HUES6 (cell line): ENCODE results near the gene NCAN.

Experiments used
- H3K27ac ChIP-seq: 2 replicates; pipeline ENCODE4 v1.7.0; 2013; ENCODE audit warnings: low read depth, mild to moderate bottlenecking, low read length, inconsistent platforms
- H3K27me3 ChIP-seq: 2 replicates; pipeline ENCODE4 v1.6.1; 2013; ENCODE audit warnings: low read length; ENCODE audit not compliant: control insufficient read depth, insufficient read depth
- H3K36me3 ChIP-seq: 2 replicates; pipeline ENCODE4 v1.6.1; 2013; ENCODE audit warnings: low read length; ENCODE audit not compliant: control insufficient read depth, insufficient read depth
- H3K4me1 ChIP-seq: 2 replicates; pipeline ENCODE4 v1.6.1; 2013; ENCODE audit warnings: low read length; ENCODE audit not compliant: control insufficient read depth, insufficient read depth
- H3K4me3 ChIP-seq: 2 replicates; pipeline ENCODE4 v1.5.1; 2013; ENCODE audit warnings: low read depth, low read length
- H3K9ac ChIP-seq: one replicate; pipeline ENCODE4 v1.6.1; 2013; ENCODE audit warnings: mild to moderate bottlenecking, low read length
- H3K9me3 ChIP-seq: 2 replicates; pipeline ENCODE4 v1.6.1; 2013; ENCODE audit warnings: low read depth, low read length; ENCODE audit not compliant: control insufficient read depth, insufficient read depth

The NCAN gene

DNA sequence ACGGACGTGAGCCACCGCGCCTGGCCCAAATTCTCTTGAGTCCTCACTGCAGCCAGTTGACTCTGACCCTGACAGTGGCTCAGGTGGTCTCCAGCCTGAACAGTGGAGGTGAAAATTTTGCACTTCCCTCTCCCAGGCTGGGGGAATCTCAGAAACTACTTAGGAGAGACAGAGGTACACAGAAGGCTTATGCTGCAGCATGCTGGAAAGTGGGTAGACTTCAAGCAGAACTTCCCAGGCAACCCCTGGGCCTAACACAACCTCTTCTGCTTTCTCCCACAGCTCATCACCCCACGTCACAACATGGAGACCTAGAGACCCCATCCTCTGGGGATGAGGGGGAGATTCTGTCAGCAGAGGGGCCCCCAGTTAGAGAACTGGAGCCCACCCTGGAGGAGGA is 14.4 kb downstream of the NCAN start:
- no peaks in the 10 kb centered on the region for H3K36me3 ChIP-seq
- no peak overlapping the region for H3K4me3 ChIP-seq
- H3K27ac ChIP-seq: no peak overlapping the region
- H3K9me3 ChIP-seq: 0 out of 2 replicates have a peak, but pooled peaks cover 5% of the 10 kb centered on the region
- no peak overlapping the region for H3K9ac ChIP-seq
- no peaks in the 10 kb centered on the region for H3K4me1 ChIP-seq
- H3K27me3 ChIP-seq: peaks cover 81% of the 10 kb centered on the region

DNA sequence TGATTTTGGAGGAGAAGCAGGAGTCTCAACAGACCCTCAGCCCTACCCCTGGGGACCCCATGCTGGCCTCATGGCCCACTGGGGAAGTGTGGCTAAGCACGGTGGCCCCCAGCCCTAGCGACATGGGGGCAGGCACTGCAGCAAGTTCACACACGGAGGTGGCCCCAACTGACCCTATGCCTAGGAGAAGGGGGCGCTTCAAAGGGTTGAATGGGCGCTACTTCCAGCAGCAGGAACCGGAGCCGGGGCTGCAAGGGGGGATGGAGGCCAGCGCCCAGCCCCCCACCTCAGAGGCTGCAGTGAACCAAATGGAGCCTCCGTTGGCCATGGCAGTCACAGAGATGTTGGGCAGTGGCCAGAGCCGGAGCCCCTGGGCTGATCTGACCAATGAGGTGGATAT is 14.9 kb downstream of the NCAN start:
- H3K4me3 ChIP-seq: no peak overlapping the region
- H3K9ac ChIP-seq: no peak overlapping the region
- H3K36me3 ChIP-seq: no peaks in the 10 kb centered on the region
- peaks cover 86% of the 10 kb centered on the region for H3K27me3 ChIP-seq
- H3K4me1 ChIP-seq: no peaks in the 10 kb centered on the region
- H3K27ac ChIP-seq: no peak overlapping the region
- H3K9me3 ChIP-seq: 0 out of 2 replicates have a peak, but pooled peaks cover 5% of the 10 kb centered on the region

DNA sequence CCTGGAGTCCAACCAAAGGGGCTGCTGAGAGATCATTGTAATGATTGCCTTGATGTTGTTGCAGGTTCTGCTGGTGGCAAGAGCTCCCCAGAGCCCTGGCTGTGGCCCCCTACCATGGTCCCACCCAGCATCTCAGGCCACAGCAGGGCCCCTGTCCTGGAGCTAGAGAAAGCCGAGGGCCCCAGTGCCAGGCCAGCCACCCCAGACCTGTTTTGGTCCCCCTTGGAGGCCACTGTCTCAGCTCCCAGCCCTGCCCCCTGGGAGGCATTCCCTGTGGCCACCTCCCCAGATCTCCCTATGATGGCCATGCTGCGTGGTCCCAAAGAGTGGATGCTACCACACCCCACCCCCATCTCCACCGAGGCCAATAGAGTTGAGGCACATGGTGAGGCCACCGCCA is 15.5 kb downstream of the NCAN start:
- Histone ChIP-seq H3K36me3 (no peaks in the 10 kb centered on the region), H3K4me3 (no peak overlapping the region), H3K27me3 (peaks cover 86% of the 10 kb centered on the region), H3K27ac (no peak overlapping the region), H3K9ac (no peak overlapping the region), H3K9me3 (0 out of 2 replicates have a peak, but pooled peaks cover 5% of the 10 kb centered on the region), H3K4me1 (no peaks in the 10 kb centered on the region)

DNA sequence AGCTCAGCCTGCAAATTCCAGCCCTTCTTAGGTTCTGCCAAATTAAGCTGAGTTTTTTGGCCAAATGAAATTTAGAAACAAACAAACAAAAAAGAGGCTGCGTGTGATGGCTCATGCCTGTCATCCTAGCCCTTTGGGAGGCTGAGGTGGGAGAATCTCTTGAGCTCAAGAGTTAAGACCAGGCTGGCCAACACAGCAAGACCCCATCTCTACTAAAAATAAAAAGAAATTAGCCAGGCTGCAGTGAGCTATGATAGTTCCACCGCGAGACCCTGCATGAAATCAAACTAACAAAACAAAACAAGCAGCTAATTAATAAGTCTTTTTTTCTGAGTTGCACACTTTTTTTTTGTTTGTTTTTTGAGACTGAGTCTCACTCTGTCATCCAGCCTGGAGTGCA is 17.9 kb downstream of the NCAN start:
- no peaks in the 10 kb centered on the region for H3K4me1 ChIP-seq
- H3K27me3 ChIP-seq: peaks cover 78% of the 10 kb centered on the region
- H3K9me3 ChIP-seq: peaks cover 13% of the 10 kb centered on the region
- H3K4me3 ChIP-seq: no peak overlapping the region
- H3K36me3 ChIP-seq: no peaks in the 10 kb centered on the region
- no peak overlapping the region for H3K9ac ChIP-seq
- H3K27ac ChIP-seq: no peak overlapping the region

DNA sequence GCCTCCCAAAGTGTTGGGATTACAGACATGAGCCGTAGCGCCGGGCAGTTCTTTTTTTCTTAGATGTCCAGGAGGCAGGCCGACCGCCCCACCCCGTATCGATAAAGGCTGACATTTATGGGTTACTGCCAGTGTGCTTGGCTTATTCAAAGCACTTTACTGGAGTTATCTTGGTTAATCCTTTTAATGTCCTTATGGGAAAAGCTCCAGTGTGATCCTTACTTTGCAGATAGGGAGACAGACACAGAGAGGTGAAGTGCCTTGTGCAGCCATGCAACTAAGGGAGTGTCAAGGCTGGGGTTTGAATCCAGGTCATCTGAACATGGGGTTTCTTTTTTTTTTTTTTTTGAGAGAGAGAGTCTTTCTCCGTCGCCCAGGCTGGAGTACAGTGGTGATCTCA is 19.2 kb downstream of the NCAN start:
- Histone ChIP-seq H3K9me3 (peaks cover 20% of the 10 kb centered on the region), H3K4me1 (no peaks in the 10 kb centered on the region), H3K27me3 (peaks cover 65% of the 10 kb centered on the region), H3K27ac (no peak overlapping the region), H3K9ac (no peak overlapping the region), H3K4me3 (no peak overlapping the region), H3K36me3 (no peaks in the 10 kb centered on the region)

DNA sequence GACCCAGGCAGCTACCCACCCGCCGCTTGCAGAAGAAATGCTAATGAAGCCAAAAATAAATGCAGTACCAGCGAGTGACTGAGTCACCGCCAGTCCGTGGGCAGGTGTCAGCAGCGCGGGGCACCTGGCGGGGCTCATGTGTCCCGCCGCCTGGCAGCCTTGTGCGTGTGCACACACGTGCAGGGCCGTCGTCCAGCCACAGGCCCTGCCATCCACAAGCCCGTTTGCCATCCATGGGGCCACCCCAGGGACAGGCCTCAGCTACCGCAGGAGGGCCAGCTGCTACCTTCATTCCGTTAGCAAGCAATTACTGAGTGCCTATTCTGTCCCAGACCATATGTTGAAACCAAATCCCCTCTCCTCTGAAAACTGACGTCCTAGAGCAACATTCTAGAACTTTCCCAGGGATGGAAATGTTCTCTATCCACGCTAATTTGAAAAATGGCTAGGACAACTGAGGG is 20.5 kb downstream of the NCAN start:
- no peak overlapping the region for H3K4me3 ChIP-seq
- peaks cover 23% of the 10 kb centered on the region for H3K9me3 ChIP-seq
- no peaks in the 10 kb centered on the region for H3K36me3 ChIP-seq
- no peak overlapping the region for H3K9ac ChIP-seq
- no peaks in the 10 kb centered on the region for H3K4me1 ChIP-seq
- H3K27me3 ChIP-seq: peaks cover 52% of the 10 kb centered on the region
- H3K27ac ChIP-seq: no peak overlapping the region

DNA sequence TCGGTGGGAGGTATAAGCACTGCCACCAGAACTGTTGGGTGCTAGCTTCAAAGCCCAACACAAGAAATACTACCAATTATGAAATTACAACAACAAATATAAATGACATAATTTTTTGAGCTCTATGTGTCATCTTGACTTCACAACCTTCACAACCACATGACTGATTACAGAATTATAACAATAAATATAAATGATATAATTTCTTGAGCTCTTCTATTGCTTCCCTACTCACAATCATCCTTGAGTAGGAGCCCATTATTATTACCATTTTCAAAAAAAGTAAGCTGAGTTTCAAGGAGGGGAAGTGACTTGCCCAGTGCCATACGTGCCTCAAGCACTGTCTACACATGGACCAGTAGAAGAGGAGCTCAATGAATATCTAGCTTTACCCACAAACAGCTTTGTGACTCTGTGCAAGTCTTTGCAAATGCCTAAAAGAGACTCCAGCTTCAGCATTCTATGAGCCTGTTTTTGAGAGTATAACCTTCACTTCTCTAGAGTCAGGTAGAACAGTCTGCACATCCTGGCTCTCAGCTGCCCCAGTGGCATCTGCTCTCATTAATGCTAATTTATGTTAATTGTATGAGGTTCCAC is 22.6 kb downstream of the NCAN start:
- no peak overlapping the region for H3K27ac ChIP-seq
- H3K36me3 ChIP-seq: no peaks in the 10 kb centered on the region
- H3K9ac ChIP-seq: no peak overlapping the region
- peaks cover 37% of the 10 kb centered on the region; the same call in 1 of the 2 replicates for H3K27me3 ChIP-seq
- no peaks in the 10 kb centered on the region for H3K4me1 ChIP-seq
- H3K4me3 ChIP-seq: no peak overlapping the region
- peaks cover 23% of the 10 kb centered on the region for H3K9me3 ChIP-seq

DNA sequence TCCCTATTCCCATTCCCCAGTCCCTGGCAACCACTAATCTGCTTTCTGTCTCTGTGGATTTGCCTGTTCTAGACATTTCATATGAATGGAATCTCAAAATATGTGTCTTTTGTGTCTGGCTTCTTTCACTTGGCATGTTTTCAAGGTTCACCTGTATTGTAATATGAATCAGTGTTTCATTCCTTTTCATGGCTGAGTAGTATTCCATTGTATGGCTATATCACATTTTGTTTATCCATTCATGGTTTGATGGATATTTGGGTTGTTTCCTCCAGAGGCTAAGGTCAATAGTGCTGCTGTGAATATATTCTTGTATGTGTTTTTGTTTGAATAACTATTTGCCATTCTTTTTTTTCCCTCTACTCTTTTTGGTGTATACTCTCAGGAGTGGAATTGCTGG is 24.4 kb downstream of the NCAN start:
- Histone ChIP-seq H3K9me3 (peaks cover 23% of the 10 kb centered on the region), H3K4me1 (no peaks in the 10 kb centered on the region), H3K27me3 (peaks cover 39% of the 10 kb centered on the region; the same call in 1 of the 2 replicates), H3K4me3 (no peak overlapping the region), H3K36me3 (no peaks in the 10 kb centered on the region), H3K27ac (no peak overlapping the region), H3K9ac (no peak overlapping the region)

DNA sequence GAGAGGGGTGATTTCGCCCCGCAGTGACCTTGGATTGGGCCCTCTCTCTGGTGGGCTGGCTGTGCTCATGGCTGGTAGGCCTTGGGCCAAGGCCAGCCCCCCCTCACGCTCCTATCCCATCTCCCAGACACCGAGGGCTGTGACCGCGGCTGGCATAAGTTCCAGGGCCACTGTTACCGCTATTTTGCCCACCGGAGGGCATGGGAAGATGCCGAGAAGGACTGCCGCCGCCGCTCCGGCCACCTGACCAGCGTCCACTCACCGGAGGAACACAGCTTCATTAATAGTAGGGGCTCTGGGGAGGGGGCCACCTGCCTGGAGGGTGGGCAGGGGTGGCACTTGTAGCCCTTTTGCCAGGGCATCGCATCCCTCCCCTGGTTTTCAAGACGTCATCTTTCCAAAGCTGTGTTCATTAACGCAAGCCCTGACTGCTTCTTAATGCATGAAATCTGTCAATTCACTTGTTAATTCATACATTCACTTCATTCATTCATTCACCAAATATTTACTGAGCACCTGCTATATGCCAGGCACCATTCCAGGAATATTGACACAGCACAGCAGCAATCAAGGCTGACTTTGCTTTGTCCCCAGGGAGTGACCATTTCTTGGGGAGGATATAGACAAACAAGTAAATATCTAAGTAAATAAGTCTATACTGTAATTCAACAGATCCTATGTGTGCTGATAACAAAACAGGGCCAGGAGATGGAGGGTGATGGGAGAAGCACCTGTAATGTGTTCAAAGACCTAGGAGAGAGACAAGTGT is 26.6 kb downstream of the NCAN start:
- no peak overlapping the region for H3K27ac ChIP-seq
- peaks cover 23% of the 10 kb centered on the region for H3K9me3 ChIP-seq
- no peak overlapping the region for H3K4me3 ChIP-seq
- no peak overlapping the region for H3K9ac ChIP-seq
- no peaks in the 10 kb centered on the region for H3K36me3 ChIP-seq
- peaks cover 22% of the 10 kb centered on the region; the same call in 1 of the 2 replicates for H3K27me3 ChIP-seq
- H3K4me1 ChIP-seq: no peaks in the 10 kb centered on the region

DNA sequence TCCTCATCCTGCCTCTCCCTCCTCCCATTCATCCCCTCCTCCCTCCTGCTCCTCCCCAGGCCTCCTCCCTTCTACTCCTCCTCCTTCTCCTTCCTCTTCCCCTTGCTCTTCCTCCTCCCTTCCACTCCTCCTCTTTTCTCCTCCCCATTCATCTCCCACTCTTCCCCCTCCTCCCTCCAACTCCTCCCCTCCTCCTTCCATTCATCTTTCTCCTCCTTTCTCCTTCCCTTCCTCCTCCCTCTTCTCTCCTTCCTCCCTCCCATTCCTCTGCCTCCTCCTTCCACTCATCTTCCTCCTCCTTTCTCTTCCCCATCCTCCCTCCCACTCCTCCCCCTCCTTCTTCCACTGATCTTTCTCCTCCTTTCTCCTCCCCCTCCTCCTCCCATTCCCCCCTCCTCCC is 27.9 kb downstream of the NCAN start:
- Histone ChIP-seq H3K9me3 (peaks cover 11% of the 10 kb centered on the region), H3K36me3 (no peaks in the 10 kb centered on the region), H3K9ac (no peak overlapping the region), H3K4me1 (no peaks in the 10 kb centered on the region), H3K27me3 (peaks cover 16% of the 10 kb centered on the region; the same call in 1 of the 2 replicates), H3K27ac (no peak overlapping the region), H3K4me3 (no peak overlapping the region)

DNA sequence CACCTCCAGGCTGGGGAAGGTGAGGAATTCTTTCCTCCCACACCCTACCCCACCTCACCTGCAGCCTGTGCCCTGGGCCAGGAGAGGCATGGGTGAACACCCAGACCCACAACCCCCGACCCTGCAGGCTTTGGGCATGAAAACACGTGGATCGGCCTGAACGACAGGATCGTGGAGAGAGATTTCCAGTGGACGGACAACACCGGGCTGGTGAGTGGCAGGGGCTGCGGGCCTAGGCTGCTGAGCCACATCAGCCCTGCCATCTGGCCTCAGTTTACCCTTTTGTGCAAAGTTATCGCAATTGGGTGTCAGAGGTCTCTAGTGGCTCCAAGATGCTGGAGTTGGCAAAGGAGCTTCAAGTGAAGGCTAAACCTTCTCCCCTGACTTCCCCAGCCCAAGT is 28.7 kb downstream of the NCAN start:
- no peak overlapping the region for H3K27ac ChIP-seq
- peaks cover 8% of the 10 kb centered on the region; the same call in 1 of the 2 replicates for H3K9me3 ChIP-seq
- H3K4me3 ChIP-seq: no peak overlapping the region
- peaks cover 16% of the 10 kb centered on the region; the same call in 1 of the 2 replicates for H3K27me3 ChIP-seq
- H3K9ac ChIP-seq: no peak overlapping the region
- H3K36me3 ChIP-seq: no peaks in the 10 kb centered on the region
- H3K4me1 ChIP-seq: no peaks in the 10 kb centered on the region
